Measurements from ENCODE around the gene ITGB7.
A peak's percentile ranks its signal among the peaks of the same experiment; 100 is the strongest.
"Not testable (repeated sequence)": the region's sequence is repeated elsewhere in the genome, so short reads cannot be mapped to it uniquely, and the experiment has no call there.

The ITGB7 gene

DNA sequence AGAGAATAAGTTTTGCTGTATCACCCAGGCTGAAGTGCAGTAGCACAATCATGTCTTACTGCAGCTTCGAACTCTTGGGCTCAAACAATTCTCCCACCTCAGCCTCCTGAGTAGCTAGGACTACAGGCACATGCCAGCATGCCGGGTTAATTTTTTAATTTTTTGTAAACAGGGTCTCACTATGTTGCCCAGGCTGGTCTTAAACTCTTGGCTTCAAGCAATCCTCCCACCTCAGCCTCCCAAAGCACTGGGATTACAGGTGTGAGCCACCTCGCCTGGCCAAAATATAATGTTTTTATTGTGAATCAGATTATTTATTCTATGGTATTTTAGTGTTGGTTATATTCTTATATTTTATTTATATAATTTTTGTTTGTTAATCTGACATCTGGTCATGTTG lies 30.3 kb downstream of the ITGB7 start:
- DNase-seq = no peak

DNA sequence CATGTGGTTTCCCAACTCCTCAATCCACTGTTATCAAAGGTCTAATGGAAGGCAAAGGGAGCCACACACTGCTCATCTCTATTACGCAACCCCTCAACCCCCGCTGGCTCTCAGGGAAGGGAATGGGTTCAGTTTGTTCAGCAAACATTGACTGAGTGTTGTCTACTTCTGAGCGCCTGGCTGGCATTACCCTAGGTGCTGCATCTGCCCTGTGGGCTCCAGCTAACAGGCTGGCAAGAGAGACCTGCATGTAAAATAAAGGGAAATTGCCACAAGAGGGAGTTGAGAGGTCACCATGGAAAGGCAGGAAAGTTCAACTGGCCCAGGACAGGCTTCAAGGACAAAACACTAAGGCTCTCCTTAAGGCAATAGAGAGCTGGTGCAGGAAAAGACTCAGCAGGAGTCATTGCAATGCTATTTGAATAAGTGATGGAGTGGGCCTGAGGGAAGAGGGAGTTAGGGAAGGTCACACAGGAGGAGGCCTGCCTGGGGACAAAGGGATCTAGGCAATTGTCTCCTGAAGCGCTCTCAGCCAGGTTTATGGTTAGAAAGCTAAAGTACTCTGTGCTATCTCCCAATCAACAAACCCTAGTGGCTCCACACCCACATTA lies 32.1 kb downstream of the ITGB7 start:
- DNase-seq = peak; percentile 28 to 39

DNA sequence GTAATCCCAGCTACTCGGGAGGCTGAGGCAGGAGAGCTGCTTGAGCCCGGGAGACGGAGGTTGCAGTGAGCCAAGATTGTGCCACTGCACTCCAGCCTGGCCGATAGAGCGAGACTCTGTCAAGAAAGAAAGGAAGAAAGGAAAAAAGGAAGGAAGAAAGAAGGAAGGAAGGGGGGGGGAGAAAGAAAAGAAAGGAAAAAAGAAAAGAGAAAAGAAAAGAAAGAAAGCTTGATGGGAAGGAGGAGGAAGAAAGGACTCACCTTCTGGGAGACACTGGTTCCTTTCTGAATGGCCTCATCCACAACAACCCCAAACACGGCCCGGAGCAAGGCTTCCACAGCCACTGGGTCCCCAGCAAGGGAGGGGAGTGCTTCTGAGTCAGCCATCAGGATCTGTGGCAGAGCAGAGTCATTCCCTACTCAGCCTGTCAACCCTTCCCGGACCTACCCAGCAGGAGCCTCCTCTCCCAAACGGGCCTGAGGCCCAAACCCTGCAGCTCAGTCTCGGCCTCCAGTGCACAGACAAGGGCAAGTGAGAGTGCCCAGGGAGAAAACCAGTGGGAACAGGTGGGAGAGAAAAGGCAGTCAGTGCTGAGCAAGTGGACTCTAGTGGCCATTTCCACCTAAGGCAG lies 33.9 kb downstream of the ITGB7 start:
- DNase-seq = no peak

DNA sequence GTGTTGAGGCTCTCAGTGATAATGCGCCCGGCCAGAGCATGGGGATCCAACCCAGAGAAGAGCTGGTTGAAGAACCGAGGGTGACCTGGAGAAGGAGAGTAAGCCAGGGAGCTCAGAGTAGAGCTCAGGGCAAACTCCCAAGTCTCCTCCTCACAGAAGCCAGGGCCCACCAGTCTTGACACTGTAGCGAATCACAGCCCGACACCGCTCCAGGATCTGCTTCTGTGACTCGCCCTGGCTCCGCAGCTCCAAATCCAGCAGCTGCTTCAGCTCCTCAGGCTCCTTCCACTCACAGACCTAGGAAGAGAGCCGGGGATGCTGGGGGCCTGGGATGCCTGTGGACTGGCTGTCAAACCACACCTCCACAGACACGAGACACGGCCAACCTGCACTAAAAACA lies 34.7 kb downstream of the ITGB7 start:
- DNase-seq = no peak

DNA sequence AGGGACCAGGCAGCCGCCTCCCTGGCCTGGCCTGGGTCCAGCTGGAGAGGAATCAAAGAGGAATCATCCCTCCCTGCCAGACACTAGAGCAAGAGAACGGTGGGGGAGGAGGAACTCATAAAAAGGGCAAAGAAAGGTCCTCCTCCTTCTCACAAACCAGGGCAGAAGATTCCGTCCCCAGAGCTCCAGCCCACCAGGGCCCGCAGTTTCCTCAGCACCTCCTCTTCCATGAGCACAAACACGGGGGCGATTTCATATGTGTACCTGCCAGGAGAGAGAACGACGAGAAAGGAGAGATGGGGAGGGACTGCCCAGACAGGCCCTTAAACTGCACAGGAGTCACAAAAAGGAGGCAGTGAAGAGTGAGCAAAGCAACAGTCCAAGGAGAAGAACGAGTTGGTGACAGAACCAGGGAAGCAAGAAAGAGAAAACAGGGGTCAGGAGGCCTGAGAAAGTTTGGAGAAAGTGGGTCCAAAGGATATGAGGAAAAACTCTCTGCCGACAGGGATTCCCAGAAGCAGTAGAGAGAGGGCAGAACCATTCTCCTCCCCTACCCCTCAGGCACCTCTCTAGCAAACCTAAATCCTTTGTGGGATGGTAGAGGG lies 35.2 kb downstream of the ITGB7 start:
- no peak for DNase-seq

DNA sequence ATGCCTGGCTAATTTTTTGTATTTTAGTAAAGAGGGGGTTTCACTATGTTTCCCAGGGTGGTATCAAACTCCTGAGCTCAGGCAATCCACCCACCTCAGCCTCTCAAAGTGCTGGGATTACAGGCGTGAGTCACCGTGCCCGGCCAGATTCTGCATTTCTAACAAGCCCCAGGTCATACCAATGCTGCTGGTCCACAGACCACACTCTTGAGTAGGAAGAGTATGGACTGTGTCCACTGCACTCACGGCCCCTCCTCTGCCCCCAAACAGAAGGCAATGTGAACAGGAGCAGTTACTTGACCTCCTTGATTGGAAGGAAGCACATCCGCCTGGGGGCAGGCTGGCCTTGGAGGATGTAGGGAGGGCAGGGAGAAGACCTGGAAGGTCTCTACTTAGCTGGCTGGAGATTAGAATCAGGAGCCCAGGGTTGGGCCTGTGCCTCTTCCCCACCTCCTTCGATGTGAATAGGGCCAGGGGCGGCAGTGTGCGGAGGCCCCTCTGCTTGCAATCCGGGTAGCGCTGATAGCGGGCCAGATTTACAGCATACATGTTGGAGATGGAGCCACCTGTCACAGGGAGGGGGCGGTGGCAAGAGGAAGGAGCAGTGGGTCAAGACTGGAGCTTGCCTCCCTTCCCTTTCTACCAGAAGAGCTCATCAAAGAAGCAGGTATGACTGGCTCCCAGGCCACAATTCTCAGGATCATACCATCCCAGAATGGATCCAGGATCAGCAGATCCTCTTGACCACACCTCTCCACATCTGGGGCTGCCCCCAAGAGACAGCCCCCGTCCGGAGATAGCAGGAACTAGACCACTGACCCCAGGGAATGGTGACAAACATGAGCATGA lies 36.0 kb downstream of the ITGB7 start:
- DNase-seq = no peak

DNA sequence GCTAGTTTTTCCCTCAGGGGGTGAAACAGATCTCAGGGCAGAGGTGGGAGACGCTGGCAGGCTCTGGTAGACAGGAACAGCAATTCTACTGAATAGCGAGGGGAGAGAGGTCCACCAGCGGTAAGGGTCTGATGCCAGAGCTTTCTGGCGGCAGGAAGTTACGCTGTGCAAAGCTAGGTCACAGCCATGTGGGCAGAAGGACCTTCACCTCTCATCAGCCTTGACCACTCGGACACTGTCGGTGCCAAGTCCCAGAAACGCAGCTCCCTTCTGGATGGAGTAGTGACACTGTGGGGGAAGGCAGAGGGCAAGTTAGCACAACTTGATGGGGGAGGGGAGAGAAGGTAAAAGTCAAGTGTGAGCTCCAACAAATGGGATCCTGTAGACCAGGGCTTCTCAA lies 36.8 kb downstream of the ITGB7 start:
- DNase-seq = no peak

DNA sequence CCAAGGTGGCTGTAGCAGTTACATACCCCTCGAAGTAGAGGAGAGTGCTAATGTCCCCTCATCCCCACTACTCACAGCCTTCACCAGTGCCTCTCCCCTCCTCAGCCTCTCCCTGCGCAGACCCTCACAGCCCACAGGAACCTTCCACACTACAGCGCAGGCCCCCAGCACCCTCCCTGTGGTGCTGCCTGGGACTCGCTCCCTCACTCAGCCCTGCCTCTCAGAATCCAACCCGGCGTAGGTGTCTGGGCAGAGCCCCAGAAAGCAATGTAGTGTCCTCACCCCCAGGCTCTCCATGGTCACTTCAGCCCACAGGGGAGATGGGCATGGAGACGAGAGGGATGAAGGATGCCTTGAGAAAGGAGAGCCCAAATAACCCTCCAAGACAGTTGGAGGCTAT lies 37.4 kb downstream of the ITGB7 start:
- DNase-seq = no peak

DNA sequence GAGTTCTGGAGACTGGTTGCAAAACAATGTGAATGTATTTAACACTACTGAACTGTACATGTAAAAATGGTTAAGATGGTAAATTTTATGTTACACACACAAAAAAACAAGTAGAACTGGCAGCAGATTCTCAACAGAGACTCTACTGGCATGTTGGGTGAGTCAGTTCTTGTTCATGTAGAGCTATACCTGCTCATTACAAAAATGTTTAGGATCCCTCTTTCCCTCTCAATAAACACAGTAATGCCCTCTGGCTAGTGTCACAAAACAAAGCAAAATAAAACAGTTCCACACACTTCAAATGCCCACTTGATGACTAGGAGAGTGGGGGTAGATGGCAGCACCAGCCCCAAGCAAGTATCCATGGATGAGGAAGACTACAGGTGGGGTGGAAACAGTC lies 40.2 kb downstream of the ITGB7 start:
- no peak for DNase-seq

DNA sequence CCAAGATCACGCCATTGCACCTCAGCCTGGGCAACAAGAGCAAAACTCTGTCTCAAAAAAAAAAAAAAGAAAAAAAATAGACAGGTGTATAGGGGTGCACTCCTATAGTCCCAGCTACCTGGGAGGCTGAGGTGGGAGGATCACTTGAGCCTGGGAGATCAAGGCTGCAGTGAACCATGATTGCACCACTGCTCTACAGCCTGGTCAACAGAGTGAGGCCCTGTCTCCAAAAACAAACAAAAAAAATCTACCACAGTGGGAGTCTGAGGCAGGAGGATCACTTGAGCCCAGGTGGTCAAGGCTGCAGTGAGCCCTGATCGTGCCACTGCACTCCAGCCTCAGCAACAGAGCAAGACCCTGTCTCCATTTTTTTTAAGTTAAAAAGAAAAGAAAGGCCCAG lies 44.0 kb downstream of the ITGB7 start:
- DNase-seq = not testable (repeated sequence)

DNA sequence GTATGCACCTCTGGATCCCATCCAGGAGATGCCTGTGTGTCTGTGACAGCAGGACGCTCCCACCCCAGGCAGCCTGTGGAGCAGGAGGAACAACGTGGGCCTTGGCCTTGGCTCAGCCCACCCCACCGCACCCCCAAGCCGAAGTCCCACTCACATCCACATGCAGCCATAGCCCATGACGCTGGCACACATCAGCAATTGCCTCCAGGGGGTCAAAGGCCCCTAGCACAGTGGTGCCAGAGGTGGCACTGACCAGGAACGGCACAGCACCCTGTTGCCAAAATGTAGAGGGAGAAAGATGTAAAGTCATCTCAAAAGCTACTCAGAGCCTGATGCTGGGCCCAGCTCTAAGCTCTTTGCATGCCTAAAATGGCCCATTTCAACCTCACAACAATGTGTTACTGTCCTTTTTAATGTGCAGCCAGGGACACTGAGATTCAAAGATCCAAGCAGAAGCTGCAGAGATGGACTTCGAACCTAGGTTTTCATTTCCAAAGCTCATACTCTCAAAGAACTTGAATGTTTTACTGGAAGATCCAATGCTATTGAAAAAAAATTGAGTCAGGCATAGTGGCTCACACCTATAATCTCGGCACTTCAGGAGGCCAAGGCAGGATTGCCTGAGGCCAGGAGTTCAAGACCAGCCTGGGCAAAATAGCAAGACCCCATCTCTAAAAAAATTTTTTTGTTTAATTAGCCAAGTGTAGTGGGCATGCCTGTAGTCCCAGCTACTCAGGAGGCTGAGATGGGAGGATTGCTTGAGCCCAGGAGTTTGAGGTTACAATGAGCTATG lies 45.7 kb downstream of the ITGB7 start:
- no peak for DNase-seq

DNA sequence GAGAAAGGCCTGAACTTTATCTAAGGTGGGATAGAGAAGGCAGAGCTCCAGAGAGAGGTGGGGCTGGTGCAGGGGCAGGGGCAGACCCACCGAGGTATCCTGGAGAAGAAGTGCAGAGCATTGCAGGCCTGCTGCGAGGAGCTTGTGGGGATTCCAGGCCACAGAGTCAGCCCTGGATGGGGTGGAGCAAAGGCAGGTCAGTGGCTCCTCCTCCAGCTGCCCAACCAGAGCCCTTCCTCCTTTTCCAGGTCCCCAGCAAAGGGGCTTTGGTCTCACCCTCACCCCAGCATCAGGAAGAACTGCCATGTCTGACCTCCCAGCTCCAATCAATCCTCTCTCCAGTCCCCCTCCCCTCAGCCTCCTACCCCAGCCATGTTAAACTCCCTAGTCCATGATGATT lies 46.4 kb downstream of the ITGB7 start:
- DNase-seq = no peak

DNA sequence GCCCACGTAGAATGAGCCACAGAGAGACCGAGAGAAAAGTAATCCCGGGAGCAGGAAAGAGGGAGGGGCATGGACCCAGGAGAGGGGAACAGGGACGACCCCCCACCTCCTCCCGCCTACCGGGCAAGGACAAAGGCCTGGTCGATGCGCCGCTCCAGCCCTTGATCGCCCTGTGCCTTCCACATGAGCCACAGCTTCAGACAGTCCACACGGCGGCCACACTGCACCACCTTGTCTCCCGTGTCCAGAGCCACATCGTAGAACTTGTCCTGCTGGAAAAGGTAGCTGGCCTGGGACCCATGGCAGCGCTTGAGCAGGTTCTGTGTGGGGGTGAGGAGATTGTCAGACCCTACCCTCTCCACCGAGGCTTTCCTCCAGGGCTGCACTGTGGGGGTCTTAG lies 47.1 kb downstream of the ITGB7 start:
- no peak for DNase-seq

DNA sequence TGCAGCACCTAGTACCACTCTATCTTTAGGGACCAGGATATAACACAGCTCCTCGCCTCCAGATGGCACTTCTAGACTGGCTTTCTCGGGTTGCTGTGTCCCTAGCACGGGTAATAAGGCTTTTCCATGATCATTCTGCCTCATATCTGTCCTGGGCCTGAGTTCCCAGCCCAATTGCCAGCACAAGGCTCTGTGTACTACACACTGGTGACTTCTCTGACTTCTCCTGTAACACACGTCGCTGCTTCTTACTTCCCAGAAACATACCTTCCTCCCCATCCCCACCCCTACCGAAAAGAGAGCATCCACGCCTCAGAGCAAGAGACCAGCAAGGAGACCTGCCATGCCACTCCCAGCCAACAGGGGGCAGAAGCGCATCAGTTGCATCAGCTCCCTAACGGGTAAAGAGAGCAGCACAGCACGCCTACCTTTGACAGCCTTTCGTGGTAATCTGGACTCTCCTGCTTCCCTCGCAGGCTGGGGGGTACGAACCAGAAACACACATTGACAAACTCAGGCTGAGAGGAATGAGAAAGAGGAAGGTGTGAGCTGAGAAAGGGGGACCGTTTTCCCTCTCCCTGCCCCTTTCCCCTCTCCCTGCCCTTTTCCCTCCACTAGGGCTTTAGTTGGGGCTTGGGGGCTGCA lies 47.7 kb downstream of the ITGB7 start:
- peak; percentile 80 to 82 for DNase-seq

DNA sequence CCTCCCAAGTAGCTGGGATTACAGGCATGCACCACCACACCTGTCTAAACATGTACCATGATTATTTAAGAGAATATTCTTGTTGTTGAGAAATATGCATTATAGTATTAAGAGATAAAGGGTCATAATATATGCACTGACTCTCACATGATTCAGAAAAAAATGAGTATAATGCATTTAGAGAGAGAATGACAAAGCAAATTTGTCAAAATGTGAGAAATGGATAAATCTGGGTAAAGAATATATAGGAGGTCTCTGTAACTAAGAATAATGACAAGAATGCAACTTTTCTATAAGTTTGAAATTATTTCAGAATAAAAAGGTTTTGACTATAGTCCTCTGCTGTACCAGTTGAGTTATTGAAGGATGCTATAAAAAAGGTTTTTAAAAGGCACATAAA lies 54.7 kb downstream of the ITGB7 start:
- no peak for DNase-seq

DNA sequence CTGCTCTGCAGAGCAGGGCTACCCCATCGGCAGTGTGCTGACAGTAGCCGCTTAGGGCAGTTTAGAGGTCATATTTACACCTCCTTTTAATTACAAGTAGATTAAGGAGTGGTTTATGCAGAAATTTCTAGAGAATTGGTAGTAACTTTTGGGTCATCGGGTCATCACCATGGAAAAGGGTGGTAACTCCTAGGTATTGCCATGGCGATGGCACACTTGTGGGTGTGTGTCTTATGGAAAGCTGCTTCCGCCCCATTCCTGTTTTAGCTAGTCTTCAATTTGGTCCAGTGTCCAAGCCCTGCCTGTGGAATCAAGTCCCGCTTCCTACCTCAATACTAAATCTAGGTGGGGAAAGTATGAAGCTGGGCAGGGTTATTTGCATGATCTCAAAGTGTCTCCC lies 56.0 kb downstream of the ITGB7 start:
- DNase-seq = no peak

DNA sequence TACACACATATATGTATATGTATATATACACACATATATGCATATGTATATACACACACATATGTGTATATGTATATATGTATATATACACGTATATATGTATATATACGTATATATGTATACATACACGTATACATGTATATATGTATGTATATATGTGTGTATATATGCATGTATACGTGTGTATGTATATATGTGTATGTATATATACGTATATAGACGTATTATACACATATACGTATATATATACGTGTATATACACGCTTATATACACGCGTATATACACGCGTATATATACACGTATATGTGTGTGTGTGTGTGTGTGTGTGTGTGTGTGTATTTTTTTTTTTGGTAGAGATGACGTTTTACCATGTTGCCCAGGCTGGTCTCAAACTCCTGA lies 59.4 kb downstream of the ITGB7 start:
- no peak for DNase-seq

DNA sequence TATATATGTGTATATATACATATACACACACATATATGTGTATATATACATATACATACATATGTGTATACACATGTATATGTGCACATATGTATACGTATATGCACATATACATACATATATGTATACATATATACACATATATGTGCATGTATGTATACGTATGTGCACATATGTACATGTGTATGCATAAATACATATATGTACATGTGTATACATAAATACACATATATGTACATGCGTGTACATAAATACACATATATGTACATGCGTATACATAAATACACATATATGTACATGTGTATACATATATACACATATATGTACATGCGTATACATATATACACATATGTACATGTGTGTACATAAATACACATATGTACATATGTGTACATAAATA lies 59.9 kb downstream of the ITGB7 start:
- DNase-seq = no peak

DNA sequence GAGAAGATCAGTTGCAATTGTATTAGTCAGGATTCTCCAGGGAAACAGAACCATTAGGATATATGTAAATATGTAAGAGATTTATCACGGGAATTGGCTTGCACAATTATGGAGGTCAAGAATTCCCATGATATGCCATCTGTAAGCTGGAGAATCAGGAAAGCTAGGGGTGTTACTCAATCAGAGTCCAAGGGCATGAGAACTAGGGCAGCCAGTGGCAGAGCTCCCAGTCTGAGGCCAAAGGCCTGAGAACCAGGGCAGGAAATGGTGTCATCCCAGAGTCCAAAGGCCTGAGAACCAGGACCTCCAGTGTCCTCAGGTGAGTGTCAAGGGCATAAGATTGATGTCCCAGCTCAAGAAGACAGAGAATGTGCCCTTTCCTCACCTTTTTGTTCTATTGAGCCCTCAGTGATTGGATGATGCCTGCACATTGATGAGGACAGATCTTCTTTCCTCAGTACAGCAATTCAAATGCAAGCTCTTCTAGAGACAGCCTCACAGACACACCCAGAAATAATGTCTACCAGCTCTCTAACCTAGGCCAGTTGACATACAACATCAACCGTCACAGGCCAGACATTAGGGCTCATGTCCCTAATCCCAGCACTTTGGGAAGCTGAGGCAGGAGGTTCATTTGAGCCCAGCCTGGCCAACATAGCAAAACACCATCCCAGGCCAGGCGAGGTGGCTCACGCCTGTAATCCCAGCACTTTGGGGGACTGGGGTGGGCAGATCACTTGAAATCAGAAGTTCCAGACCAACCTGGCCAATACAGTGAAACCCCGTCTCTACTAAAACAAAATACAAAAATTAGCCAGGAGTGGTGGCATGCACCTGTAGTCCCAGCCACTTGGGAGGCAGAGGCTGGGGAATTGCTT lies 61.4 kb downstream of the ITGB7 start:
- no peak for DNase-seq

DNA sequence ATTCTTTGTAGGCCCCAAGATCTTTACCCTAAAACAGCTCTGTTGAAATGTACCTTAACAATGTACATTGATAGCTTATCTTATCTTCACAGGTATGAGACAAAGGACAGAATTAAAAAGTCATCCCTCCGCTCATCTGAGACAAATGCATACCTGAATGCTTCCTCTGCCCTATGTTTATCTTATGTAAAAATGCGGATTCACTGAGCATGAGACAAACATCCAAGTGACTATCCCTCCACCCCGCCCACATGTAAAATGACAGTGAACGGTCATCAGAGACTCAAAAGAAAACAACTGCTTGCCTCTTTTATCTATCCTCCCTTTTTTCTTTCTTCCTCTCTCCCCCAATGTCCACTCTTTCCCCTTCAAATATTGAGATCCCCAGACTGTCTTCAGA lies 63.7 kb downstream of the ITGB7 start:
- no peak for DNase-seq
